K562 (cell line): ENCODE measurements around the gene SVIL. TPM values are rescaled to one million over a fixed set of nuclear protein-coding genes. Genes with fewer than 3 reads are reported as not detected.

Source experiments
- ATAC-seq: fragments of 200-7000 bp; cut with Tn5 transposase; 3 replicates; pipeline ENCODE4 v1.9.1; 2020; ENCODE audit warnings: moderate library complexity
- BruUV-seq: library from RNA; stranded (reverse); fragments of 400-500 nt; replicated peaks from 2 replicates; lab custom pipeline; 2021; lab: Mats Ljungman, UMichigan
- CTCF ChIA-PET: fragments of 300-600 bp; formaldehyde crosslinking; extraction: SDS; loops from one replicate; lab custom pipeline; 2021; ENCODE audit warnings: low intra/inter-chr PET ratio; lab: Yijun Ruan, JAX
- POLR2A ChIA-PET: fragments of 300-600, 350-650 bp; sonication (Branson Sonifier 250); formaldehyde crosslinking; extraction: SDS; loops from one replicate; lab custom pipeline; 2021; ENCODE audit warnings: antibody characterized with exemption, inconsistent platforms; lab: Yijun Ruan, JAX
- DNase-seq, 4 experiments: peaks; one replicate each; pipeline versions ENCODE4 v3.0.0 to v3.0.0-alpha.2; 2011 to 2018; ENCODE audit warnings: low spot score in 3 of 4, mixed read lengths in 3 of 4; ENCODE audit errors: extremely low read depth in 1 of 4
- FAIRE-seq: peaks from 2 replicates; lab custom pipeline; 2011; peaks lifted over from hg19 to GRCh38; lab: Jason Lieb, UNC
- H2AFZ ChIP-seq: 2 replicates; pipeline ENCODE4 v1.6.0; 2011; ENCODE audit warnings: low read depth, low read length, control low read depth, inconsistent platforms
- H3K27ac ChIP-seq: fragments of 200-600 bp; 3 replicates; pipeline ENCODE4 v1.8.0; 2011; ENCODE audit warnings: low read depth, mild to moderate bottlenecking, control low read depth, inconsistent platforms, low read length, moderate library complexity, mixed read lengths; ENCODE audit errors: extremely low read depth
- H3K27me3 ChIP-seq, 2 experiments: fragments of 300-600 bp in 1 of 2; 2 replicates in 1 of 2; 3 replicates in 1 of 2; pipeline versions ENCODE4 v1.6.0 to v1.8.0; 2011; ENCODE audit warnings: inconsistent platforms in 2 of 2, low read length in 2 of 2, mild to moderate bottlenecking in 1 of 2, mixed read lengths in 1 of 2, moderate library complexity in 1 of 2; ENCODE audit not compliant: control insufficient read depth in 2 of 2, insufficient read depth in 2 of 2
- H3K36me3 ChIP-seq: fragments of 300-600 bp; 3 replicates; pipeline ENCODE4 v1.8.0; 2011; ENCODE audit warnings: mild to moderate bottlenecking, low read length, inconsistent platforms; ENCODE audit not compliant: control insufficient read depth, insufficient read depth
- H3K4me1 ChIP-seq, 2 experiments: fragments of 200-600 bp in 1 of 2; replicated peaks in 1 of 2; 2 replicates in 1 of 2; 3 replicates in 1 of 2; pipeline versions ENCODE4 v1.5.1 to v1.8.0; 2011; ENCODE audit warnings: inconsistent platforms in 2 of 2, low read length in 2 of 2, mild to moderate bottlenecking in 1 of 2, mixed read lengths in 1 of 2, moderate library complexity in 1 of 2; ENCODE audit not compliant: control insufficient read depth in 2 of 2, insufficient read depth in 2 of 2
- H3K4me2 ChIP-seq: 2 replicates; pipeline ENCODE4 v1.6.1; 2011; ENCODE audit warnings: low read length, control low read depth, inconsistent platforms, mixed read lengths; ENCODE audit not compliant: insufficient read depth
- H3K4me3 ChIP-seq: fragments of 200-600 bp; sonication (generic), shearing (Covaris generic); 2 replicates; pipeline ENCODE4 v1.5.1; 2016; ENCODE audit warnings: control low read depth, inconsistent platforms
- H3K79me2 ChIP-seq: fragments of 200-600 bp; 3 replicates; pipeline ENCODE4 v1.8.0; 2011; ENCODE audit warnings: low read length, inconsistent platforms; ENCODE audit not compliant: control insufficient read depth, insufficient read depth
- H3K9ac ChIP-seq, 2 experiments: 2 replicates each; pipeline versions ENCODE4 v1.6.0 to v1.6.1; 2011; ENCODE audit warnings: low read depth in 2 of 2, low read length in 2 of 2, control low read depth in 1 of 2, inconsistent platforms in 1 of 2, mild to moderate bottlenecking in 1 of 2, mixed read lengths in 1 of 2; ENCODE audit not compliant: insufficient read depth in 1 of 2
- H3K9me1 ChIP-seq: one replicate; pipeline ENCODE4 v1.6.0; 2011; ENCODE audit warnings: inconsistent platforms, mild to moderate bottlenecking, low read length, moderate library complexity; ENCODE audit not compliant: control insufficient read depth, insufficient read depth
- H3K9me3 ChIP-seq: replicated peaks from 2 replicates; pipeline ENCODE4 v1.5.1; 2011; ENCODE audit warnings: low read depth, low read length, inconsistent platforms; ENCODE audit not compliant: control insufficient read depth, insufficient read depth
- H4K20me1 ChIP-seq: replicated peaks from 2 replicates; pipeline ENCODE4 v1.6.1; 2011; ENCODE audit warnings: low read length, inconsistent platforms, mixed read lengths; ENCODE audit not compliant: control insufficient read depth, insufficient read depth
- CGGBP1 ChIP-seq: fragments of 250-450 bp; sonication (Bioruptor Pico); IDR thresholded peaks from 2 replicates; pipeline ENCODE4 v1.9.0; 2021; ENCODE audit warnings: mild to moderate bottlenecking
- CTBP1 ChIP-seq: fragments of 450-650 bp; IDR thresholded peaks from 2 replicates; pipeline ENCODE4 v1.6.1; 2016; ENCODE audit warnings: borderline replicate concordance
- EHMT2 ChIP-seq: fragments of 450-650 bp; IDR thresholded peaks from 2 replicates; pipeline ENCODE4 v1.6.1; 2018; ENCODE audit warnings: antibody characterized with exemption
- EP300 ChIP-seq: IDR thresholded peaks from 2 replicates; pipeline ENCODE4 v1.6.1; 2012; ENCODE audit warnings: low read length, improper control_type of control experiment
- RBM15 ChIP-seq: fragments of 200-400 bp; formaldehyde crosslinking; IDR thresholded peaks from 2 replicates; pipeline ENCODE4 v1.6.1; 2018; ENCODE audit warnings: mild to moderate bottlenecking, low read length, moderate library complexity; ENCODE audit not compliant: insufficient read depth
- UBTF ChIP-seq, 2 experiments: IDR thresholded peaks; 2 replicates each; pipeline ENCODE4 v1.6.1; 2012; ENCODE audit warnings: improper control_type of control experiment in 2 of 2, low read depth in 2 of 2, low read length in 2 of 2, borderline replicate concordance in 1 of 2
- ZFP30 ChIP-seq: fragments of 250-450 bp; sonication (Bioruptor Pico); IDR thresholded peaks from 2 replicates; pipeline ENCODE4 v1.8.0; 2022; ENCODE audit warnings: moderate library complexity, mild to moderate bottlenecking, inconsistent platforms, borderline replicate concordance
- WGBS: fragments of 100-300 bp; shearing (Covaris generic); methylation state at CpG from one replicate; pipeline ENCODE4 v1.1.6; 2016; ENCODE audit warnings: low coverage, mixed read lengths; ENCODE audit not compliant: insufficient coverage; ENCODE audit errors: missing lambda C conversion rate; 5-methylcytosine and 5-hydroxymethylcytosine counted together
- in situ Hi-C: fragments of 300-500 bp; cut with MboI; formaldehyde crosslinking; loops from 4 replicates; pipeline ENCODE4 v1.15.0; 2018; ENCODE audit warnings: inconsistent platforms, mixed read lengths
- intact Hi-C: fragments of 100-400 bp; cut with micrococcal nuclease; formaldehyde crosslinking; loops from 2 replicates; pipeline ENCODE4 v1.14.2; 2022
- polyA plus RNA-seq, 8 experiments: library from polyadenylated mRNA; depleted of rRNA in 4 of 8; stranded (reverse) in 5 of 8; unstranded in 3 of 8; fragments of >200 nt; fragmentation: Nextera tagmentation in 2 of 8; fragmentation: Illumina TruSeq in 1 of 8; extraction: Ambion mirVana in 2 of 8; extraction: Trizol in 1 of 8; gene quantifications; 2 replicates each; pipeline versions ENCODE4 v1.2.1 to v1.2.3, GENCODE V29; 2011 to 2014; ENCODE audit warnings: inconsistent platforms in 1 of 8, missing spikeins in 1 of 8
- total RNA-seq, 7 experiments: library from RNA; depleted of rRNA in 6 of 7; stranded (reverse); fragments of >200 nt in 6 of 7; fragmentation: Illumina TruSeq in 2 of 7; extraction: Trizol in 2 of 7; gene quantifications; 2 replicates each; pipeline versions ENCODE4 v1.2.1 to v1.2.3, GENCODE V29; 2011 to 2021; ENCODE audit warnings: low replicate concordance in 1 of 7
- TF ChIP-seq, protein P1 (sequence below), 2 experiments: fragments of 450-650 bp; conservative IDR thresholded peaks; 2 replicates each; pipeline ENCODE4 v1.6.1; 2017; ENCODE audit warnings: mild to moderate bottlenecking in 2 of 2, moderate library complexity in 2 of 2
- TF ChIP-seq, protein P2 (sequence below): IDR thresholded peaks from 2 replicates; pipeline ENCODE4 v1.6.1; 2014; ENCODE audit warnings: antibody characterized with exemption

SVIL gene
- total and polyA plus RNA-seq, 9 of the 15 experiments (the other 6 are each of a cell fraction or from before 2014, with no cell fraction given), result under 0.01 to 0.18 (median 0.05) TPM; not detected in 3

GRCh38 chr10:29542723-29543122 lies 92.0 kb downstream of the SVIL start (continued):
- TF ChIP-seq EP300 (no peak), RBM15 (no peak), CGGBP1 (no peak), EHMT2 (no peak), CTBP1 (no peak)

DNA sequence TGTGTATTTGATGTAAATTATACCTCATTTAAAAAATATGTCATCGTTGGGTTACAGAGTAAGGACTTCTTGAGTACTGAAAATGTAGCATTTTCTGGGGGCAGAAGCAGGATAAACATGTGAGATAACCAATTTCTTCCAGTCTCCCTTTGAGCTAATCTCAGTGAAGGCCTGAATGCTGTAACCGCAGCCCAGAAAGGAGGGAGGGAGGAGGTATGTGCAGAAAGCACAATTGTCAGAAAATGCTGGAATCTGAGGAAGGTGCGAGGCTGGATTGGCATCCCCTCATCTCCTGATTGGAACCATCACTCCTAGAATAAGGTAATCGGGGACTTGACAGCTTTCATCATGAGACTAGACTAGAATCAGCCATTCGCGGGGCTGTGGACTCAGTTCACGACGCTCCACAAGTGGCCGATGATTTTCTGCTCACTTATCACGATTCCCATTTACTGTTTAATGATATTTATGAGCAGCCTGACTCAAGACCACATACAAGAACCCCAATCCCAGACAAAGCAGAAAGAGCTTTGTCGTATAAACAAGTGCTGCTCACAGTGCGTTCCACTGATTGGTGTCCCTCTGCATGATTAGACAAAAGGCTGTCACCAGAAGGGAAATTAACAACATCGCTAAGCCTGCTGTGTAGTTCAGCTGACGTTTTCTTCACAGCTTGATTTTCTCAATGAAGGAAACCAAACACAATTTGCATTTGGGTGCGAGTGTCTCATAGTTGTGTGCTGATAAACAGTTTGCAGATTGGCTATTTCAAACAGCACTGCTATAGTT lies 93.2 kb downstream of the SVIL start:
- ATAC-seq, result no peak
- in situ Hi-C loops, result no loop called here
- H3K9ac ChIP-seq, result no peak overlapping the region
- H3K36me3 ChIP-seq, result no peaks in the 10 kb centered on the region
- no TSS peak for BruUV-seq
- H3K27ac ChIP-seq, result no peak overlapping the region
- H3K9me1 ChIP-seq, result no peaks in the 10 kb centered on the region
- 2% methylated on average over 15 of the region's 15 CpGs for WGBS
- no peaks in the 10 kb centered on the region for H3K4me1 ChIP-seq
- H3K27me3 ChIP-seq, result peaks cover 7 to 34% of the 10 kb centered on the region in 2 experiments; a peak in 4 of 5 replicates
- no peak overlapping the region for H2AFZ ChIP-seq
- H3K79me2 ChIP-seq, result no peaks in the 10 kb centered on the region
- no peaks in the 10 kb centered on the region for H4K20me1 ChIP-seq
- TF ChIP-seq ZFP30 (CRISPR knock-in tag) (no peak), UBTF (IDR thresholded peaks at IDR 0.05; ENCODE audit: borderline replicate concordance in 1 of 2, low read depth in 2 of 2, low read length in 2 of 2) (no peak)
- TF ChIP-seq, protein P1, sequence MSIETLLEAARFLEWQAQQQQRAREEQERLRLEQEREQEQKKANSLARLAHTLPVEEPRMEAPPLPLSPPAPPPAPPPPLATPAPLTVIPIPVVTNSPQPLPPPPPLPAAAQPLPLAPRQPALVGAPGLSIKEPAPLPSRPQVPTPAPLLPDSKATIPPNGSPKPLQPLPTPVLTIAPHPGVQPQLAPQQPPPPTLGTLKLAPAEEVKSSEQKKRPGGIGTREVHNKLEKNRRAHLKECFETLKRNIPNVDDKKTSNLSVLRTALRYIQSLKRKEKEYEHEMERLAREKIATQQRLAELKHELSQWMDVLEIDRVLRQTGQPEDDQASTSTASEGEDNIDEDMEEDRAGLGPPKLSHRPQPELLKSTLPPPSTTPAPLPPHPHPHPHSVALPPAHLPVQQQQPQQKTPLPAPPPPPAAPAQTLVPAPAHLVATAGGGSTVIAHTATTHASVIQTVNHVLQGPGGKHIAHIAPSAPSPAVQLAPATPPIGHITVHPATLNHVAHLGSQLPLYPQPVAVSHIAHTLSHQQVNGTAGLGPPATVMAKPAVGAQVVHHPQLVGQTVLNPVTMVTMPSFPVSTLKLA (conservative IDR thresholded peaks at IDR 0.05), result no peak
- TF ChIP-seq, protein P2, sequence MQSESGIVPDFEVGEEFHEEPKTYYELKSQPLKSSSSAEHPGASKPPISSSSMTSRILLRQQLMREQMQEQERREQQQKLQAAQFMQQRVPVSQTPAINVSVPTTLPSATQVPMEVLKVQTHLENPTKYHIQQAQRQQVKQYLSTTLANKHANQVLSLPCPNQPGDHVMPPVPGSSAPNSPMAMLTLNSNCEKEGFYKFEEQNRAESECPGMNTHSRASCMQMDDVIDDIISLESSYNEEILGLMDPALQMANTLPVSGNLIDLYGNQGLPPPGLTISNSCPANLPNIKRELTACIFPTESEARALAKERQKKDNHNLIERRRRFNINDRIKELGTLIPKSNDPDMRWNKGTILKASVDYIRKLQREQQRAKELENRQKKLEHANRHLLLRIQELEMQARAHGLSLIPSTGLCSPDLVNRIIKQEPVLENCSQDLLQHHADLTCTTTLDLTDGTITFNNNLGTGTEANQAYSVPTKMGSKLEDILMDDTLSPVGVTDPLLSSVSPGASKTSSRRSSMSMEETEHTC, result no peak
- TF ChIP-seq, all 486 proteins: peak for 0
- no peak overlapping the region for H3K4me2 ChIP-seq
- ChIA-PET POLR2A (interaction anchor here (0.6 kb wide), 1 partner anchor 20 kb away, joined by 3 read pairs; no protein-coding TSS in a partner anchor), CTCF (no interaction called here)
- DNase-seq, result no peak
- FAIRE-seq, result no peak
- H3K4me3 ChIP-seq, result no peak overlapping the region
- no peaks in the 10 kb centered on the region for H3K9me3 ChIP-seq
- intact Hi-C loops, result no loop called here
